ENCODE data around the gene JAK2. TPM values are rescaled to one million over a fixed set of nuclear protein-coding genes. Genes with fewer than 3 reads are reported as not detected.
"Not testable (repeated sequence)": the region's sequence is repeated elsewhere in the genome, so short reads cannot be mapped to it uniquely, and the experiment has no call there.

The JAK2 gene
- total RNA-seq, result 10 to 100 TPM; 53.4 to 55.4 TPM

DNA sequence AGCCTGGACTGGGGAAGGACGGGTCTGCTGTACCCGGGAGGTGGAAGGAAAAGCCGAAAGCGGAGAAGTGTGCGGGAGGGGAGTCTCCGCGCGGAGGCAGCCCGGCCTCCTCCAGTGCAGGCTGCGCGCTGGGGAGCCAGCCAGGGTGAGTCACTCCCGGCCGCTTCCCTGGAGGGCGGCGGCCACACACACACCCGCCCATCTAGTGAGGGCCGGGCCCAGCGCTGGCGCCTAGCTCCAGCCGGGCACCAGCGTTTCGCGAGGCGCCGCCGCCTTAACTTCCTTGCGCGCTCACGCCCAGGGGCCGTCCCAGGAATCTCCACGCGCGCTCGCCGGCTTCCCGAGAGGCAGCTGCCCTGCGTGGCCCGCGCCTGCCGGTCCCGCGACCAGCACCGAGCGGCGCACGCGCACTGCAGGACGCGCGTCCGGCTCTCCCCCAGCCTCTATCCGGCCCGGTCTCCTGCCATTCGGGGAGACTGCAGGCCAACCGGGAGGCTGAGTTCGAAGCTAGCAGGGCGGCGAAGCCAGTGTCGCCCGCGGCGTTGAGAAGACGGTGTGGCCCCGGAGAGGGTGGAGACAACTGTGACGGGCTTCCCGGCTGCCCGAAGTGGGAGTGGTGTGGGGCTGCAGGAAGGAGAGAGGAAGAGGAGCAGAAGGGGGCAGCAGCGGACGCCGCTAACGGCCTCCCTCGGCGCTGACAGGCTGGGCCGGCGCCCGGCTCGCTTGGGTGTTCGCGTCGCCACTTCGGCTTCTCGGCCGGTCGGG is at the start of gene JAK2:
JAK2 (plus strand) TSS at position 652 of the 765 bp plus-strand sequence. CDS start 36,716 bp downstream, outside the sequence.
- Mint-ChIP-seq H3K36me3 (ENCODE audit: low read depth) (peaks cover 20% of the 10 kb centered on the region), H3K27me3 (no peaks in the 10 kb centered on the region), H3K9me3 (no peaks in the 10 kb centered on the region), H3K4me1 (peaks cover 38% of the 10 kb centered on the region), H3K4me3 (no peak within 1 kb of the TSS), H3K27ac (peak within 1 kb of the TSS; percentile 97)
- ChIA-PET CTCF (interaction anchor here (0.6 to 1.6 kb wide), 9 partner anchors 13 to 602 kb away, joined by 3 to 4 read pairs (median 3); no protein-coding TSS in a partner anchor), POLR2A (interaction anchor here (0.6 to 1.3 kb wide), 3 partner anchors 13 to 133 kb away, joined by 4 to 6 read pairs (median 6); no protein-coding TSS in a partner anchor)
- DNase-seq, result peak; percentile 91

DNA sequence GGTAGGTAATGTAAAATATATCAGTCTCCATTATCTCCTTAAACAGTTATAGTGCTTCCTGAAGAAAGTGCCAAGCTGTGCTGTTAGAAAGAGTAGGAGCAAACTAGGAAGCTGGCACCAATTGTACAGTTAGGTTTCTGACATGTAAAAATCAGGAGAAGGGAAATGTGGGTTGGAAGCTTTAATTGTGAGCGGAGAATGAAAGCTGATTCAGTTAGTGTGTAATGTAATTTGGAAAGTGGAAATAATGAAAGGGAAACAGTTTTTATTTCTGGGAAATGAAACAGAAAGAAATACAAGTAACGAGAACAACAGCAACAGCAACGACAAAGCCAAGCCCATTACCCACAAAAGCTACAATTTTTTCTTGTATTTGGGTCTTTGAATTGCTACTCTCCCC is 48.8 kb upstream of the JAK2 start:
- Mint-ChIP-seq H3K4me3 (peak overlapping the region; percentile 42), H3K4me1 (peaks cover 75% of the 10 kb centered on the region), H3K9me3 (peaks cover 5% of the 10 kb centered on the region), H3K27me3 (no peaks in the 10 kb centered on the region), H3K27ac (peak overlapping the region; percentile 91), H3K36me3 (ENCODE audit: low read depth) (peaks cover 21% of the 10 kb centered on the region)
- peak; percentile 24 for DNase-seq
- ChIA-PET CTCF (interaction anchor here (0.5 to 1.2 kb wide), 2 partner anchors 10 to 81 kb away, joined by 3 read pairs; no protein-coding TSS in a partner anchor), POLR2A (no interaction called here)

DNA sequence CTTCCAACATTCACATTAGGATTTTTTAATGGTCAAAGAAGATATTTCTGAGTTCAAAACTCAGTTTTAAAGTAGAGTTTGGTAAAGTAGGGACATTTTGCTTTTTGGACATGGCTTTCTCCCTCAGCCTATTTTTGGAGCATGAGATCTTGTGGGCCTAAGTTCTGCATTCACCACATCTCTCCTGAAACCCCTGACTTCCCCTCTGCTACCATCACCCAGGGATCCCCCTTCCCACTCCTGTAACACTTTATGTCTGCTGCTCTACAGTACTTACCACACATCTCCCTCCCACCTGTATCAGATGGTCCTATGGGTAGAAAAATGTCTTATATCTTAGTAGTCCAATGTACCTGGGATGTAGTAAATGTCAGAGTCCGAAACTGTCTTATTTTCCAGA is 48.2 kb upstream of the JAK2 start:
- peak overlapping the region; percentile 93 for H3K27ac Mint-ChIP-seq
- ChIA-PET POLR2A (no interaction called here), CTCF (interaction anchor here (0.5 to 2.3 kb wide), 4 partner anchors 10 to 1091 kb away, joined by 3 to 5 read pairs (median 4); no protein-coding TSS in a partner anchor)
- H3K9me3 Mint-ChIP-seq, result peaks cover 5% of the 10 kb centered on the region
- peaks cover 76% of the 10 kb centered on the region for H3K4me1 Mint-ChIP-seq
- no peak for DNase-seq
- H3K4me3 Mint-ChIP-seq, result peak overlapping the region; percentile 31
- H3K36me3 Mint-ChIP-seq (ENCODE audit: low read depth), result peaks cover 21% of the 10 kb centered on the region
- no peaks in the 10 kb centered on the region for H3K27me3 Mint-ChIP-seq

DNA sequence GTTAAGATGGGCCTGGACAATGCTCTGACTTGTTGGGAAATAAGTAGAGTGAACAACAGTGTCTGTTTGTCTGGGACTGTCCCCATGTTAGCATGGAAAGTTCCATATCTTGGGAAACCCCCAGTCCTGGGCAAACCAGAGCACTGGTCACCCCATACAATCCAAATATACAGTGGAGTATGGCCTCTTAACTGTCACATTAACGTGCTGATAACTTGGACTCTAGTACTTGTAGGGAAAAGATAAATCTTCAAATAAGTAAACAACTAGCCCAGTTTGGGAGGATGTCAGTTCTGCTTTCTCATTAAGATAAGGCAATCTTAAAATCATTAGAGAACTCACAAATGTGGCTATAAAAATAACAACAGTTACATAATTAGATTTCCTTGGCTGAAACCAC is 47.6 kb upstream of the JAK2 start:
- Mint-ChIP-seq H3K4me3 (peak overlapping the region; percentile 31), H3K36me3 (ENCODE audit: low read depth) (peaks cover 19% of the 10 kb centered on the region), H3K4me1 (peaks cover 74% of the 10 kb centered on the region), H3K27ac (peak overlapping the region; percentile 93), H3K9me3 (peaks cover 1% of the 10 kb centered on the region), H3K27me3 (no peaks in the 10 kb centered on the region)
- no peak for DNase-seq
- POLR2A ChIA-PET, result no interaction called here
- CTCF ChIA-PET, result interaction anchor here (0.5 to 2.3 kb wide), 4 partner anchors 11 to 1090 kb away, joined by 3 to 5 read pairs (median 4); no protein-coding TSS in a partner anchor

DNA sequence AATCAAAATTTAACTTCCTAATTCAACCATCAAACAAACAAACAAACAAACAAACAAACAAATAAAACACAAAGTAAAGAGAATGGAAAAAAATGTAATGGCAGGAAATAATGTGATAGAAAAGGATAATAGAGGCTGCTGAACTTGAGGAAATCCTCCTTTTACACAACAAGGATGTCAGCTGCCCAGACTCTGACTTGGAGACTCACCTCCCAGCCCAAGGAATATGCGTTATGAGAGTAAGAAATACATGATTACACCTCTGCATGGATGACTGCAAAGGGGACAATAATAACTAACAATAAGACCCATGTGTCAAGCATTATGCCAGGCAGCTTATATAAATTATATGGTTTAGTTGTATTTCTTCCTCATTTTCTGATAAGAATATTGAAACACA is 46.6 kb upstream of the JAK2 start:
- Mint-ChIP-seq H3K36me3 (ENCODE audit: low read depth) (peaks cover 19% of the 10 kb centered on the region), H3K4me3 (peak overlapping the region; percentile 49), H3K4me1 (peaks cover 77% of the 10 kb centered on the region), H3K9me3 (no peaks in the 10 kb centered on the region), H3K27ac (peak overlapping the region; percentile 93), H3K27me3 (no peaks in the 10 kb centered on the region)
- no peak for DNase-seq
- POLR2A ChIA-PET, result interaction anchor here (1.4 kb wide), 1 partner anchor 47 kb away, joined by 6 read pairs; the partner anchor contains the start of gene JAK2
- CTCF ChIA-PET, result interaction anchor here (0.7 to 2.3 kb wide), 4 partner anchors 27 to 78 kb away, joined by 3 to 5 read pairs (median 4); no protein-coding TSS in a partner anchor

DNA sequence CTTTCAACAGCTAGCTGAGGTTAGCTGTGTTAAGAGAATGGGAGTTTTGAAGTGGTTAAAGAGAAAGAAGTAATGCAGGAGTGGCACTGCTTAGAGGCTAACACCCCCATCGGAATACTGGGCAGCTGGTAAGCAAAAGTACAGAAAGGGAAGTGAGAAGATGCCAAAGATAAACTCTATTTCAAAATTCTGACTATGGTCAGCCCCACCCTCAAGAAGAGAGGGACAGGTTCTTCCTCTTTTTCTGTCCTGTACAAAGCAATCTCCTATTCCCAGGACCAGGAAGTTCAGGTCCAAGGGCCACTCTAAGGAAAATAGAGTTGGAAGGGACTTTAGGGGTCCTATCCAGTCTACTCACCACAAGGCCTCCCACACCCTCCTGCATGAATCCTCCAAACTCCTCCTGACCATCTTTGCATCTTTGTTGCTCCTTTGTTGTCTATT is 45.9 kb upstream of the JAK2 start:
- Mint-ChIP-seq H3K27ac (peak overlapping the region; percentile 93), H3K27me3 (no peaks in the 10 kb centered on the region), H3K4me1 (peaks cover 82% of the 10 kb centered on the region), H3K9me3 (no peaks in the 10 kb centered on the region), H3K36me3 (ENCODE audit: low read depth) (peaks cover 19% of the 10 kb centered on the region), H3K4me3 (peak overlapping the region; percentile 20)
- POLR2A ChIA-PET, result interaction anchor here (1.4 kb wide), 1 partner anchor 46 kb away, joined by 6 read pairs; the partner anchor contains the start of gene JAK2
- DNase-seq, result peak; percentile 55
- CTCF ChIA-PET, result interaction anchor here (1.1 to 2.3 kb wide), 2 partner anchors 26 to 44 kb away, joined by 3 to 5 read pairs; no protein-coding TSS in a partner anchor

DNA sequence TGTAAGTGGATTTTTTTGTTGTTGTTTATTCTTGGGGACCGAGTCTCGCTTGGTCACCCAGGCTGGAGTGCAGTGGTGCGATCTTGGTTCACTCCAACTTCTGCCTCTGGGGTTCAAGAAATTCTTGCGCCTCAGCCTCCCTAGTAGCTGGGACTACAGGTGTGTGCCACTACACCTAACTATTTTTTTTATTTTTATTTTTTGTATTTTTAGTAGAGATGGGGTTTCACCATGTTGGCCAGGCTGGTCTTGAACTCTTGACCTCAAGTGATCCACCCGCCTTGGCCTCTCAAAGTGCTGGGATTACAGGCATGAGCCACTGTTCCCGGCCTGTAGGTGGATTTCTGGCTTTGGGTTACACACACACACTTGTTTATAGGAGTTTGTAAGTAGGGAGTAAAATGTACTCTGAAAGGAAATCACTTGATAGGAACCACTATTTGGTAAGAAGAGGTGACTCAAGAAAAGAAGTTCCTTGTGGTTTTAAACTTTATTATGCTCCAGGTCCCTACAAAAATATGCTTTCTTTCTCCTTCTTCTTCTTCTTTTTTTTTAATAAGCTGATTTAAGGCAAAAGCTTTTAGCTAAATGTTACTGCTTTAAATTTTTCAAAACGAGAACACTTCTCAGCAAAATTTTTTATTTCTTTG is 42.9 kb upstream of the JAK2 start:
- H3K4me1 Mint-ChIP-seq, result peaks cover 74% of the 10 kb centered on the region
- DNase-seq, H3K27me3 Mint-ChIP-seq, CTCF ChIA-PET, H3K4me3 Mint-ChIP-seq, H3K9me3 Mint-ChIP-seq: not testable (repeated sequence)
- peaks cover 23% of the 10 kb centered on the region for H3K36me3 Mint-ChIP-seq (ENCODE audit: low read depth)
- peak overlapping the region; percentile 65 for H3K27ac Mint-ChIP-seq
- POLR2A ChIA-PET, result interaction anchor here (0.7 kb wide), 1 partner anchor 17 kb away, joined by 3 read pairs; no protein-coding TSS in a partner anchor

DNA sequence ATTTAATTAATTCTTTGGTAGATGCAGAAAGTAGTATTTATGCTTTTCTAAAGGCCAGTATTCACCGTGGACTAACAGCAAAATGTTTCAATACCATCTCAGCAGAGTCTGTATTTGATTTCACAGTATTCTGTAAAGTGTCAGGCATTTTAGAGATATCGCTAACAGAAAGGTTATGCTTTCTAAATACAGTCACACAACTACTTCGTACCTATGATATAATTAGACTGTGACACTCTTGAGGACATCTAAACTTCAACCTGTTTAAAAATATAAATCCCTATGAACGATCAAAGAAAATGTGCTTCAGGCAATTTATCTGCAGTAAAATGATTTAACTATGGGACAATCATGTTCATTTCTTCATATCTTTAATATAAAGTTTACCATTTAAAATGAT is 41.7 kb upstream of the JAK2 start:
- CTCF ChIA-PET, result interaction anchor here (0.6 kb wide), 1 partner anchor 26 kb away, joined by 3 read pairs; no protein-coding TSS in a partner anchor
- no peak for DNase-seq
- Mint-ChIP-seq H3K27ac (no peak overlapping the region), H3K36me3 (ENCODE audit: low read depth) (peaks cover 15% of the 10 kb centered on the region), H3K4me3 (no peak overlapping the region), H3K9me3 (peaks cover 9% of the 10 kb centered on the region), H3K27me3 (no peaks in the 10 kb centered on the region), H3K4me1 (peaks cover 63% of the 10 kb centered on the region)
- POLR2A ChIA-PET, result no interaction called here

DNA sequence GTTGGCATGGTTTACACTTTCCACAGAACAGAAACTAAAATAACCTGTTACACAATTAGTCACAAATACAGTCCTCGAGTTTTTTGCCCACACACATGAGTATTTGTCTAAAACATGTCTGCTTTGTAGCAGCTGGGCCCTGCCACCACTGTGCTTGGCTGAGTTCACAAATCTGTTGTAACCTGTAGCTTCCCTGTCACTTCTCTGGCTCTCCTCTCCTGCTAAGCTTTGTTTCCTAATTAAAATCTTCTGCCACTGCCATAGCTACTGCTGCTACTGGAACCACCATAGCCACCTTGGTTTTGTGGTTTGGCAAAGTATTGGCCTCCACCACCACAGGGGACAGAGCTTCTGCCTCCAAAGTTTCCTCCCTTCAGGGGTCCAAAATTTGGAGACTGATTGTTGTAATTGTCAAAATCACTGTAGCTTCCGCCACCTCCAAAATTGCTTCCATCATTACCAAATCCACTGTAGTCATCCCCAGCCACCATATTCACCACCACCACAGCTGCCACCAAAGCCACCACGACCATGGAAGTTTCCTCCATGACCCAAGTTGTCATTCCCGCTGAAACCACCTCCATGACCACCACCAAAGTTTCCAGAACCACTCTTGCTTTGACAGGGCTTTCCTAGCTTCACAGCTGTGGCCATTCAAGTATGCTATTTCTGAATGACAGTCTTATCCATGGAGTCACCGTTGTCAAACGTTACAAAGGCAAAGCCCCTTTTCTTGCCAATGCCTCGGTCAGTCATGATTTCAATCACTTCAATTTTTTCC is 40.5 kb upstream of the JAK2 start:
- DNase-seq, result peak; percentile 20
- peaks cover 18% of the 10 kb centered on the region for H3K36me3 Mint-ChIP-seq (ENCODE audit: low read depth)
- CTCF ChIA-PET, result interaction anchor here (0.8 to 1.1 kb wide), 3 partner anchors 8 to 21 kb away, joined by 3 to 8 read pairs (median 5); no protein-coding TSS in a partner anchor
- H3K4me1 Mint-ChIP-seq, result peaks cover 50% of the 10 kb centered on the region
- H3K27me3 Mint-ChIP-seq, POLR2A ChIA-PET, H3K4me3 Mint-ChIP-seq, H3K9me3 Mint-ChIP-seq: not testable (repeated sequence)
- H3K27ac Mint-ChIP-seq, result peak overlapping the region; percentile 55

DNA sequence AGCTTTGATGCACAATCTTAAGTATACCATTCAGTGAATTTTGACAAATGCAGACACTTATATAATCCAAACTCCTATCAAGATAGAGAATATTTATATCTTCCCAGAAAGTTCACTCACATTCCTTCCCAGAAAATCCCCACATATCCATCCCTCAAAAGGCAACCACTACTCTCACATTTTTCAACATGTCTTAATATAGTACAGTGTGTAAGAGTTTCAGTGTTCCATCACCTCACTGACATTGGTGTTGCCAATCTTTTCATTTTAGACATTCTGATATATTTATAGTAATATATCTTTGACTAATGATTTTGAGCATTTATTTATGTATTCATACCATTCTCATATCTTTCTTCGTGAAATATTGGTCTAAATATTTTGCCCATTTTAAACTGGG is 38.1 kb upstream of the JAK2 start:
- Mint-ChIP-seq H3K4me1 (peaks cover 37% of the 10 kb centered on the region), H3K4me3 (no peak overlapping the region), H3K9me3 (peaks cover 9% of the 10 kb centered on the region), H3K27ac (no peak overlapping the region), H3K36me3 (ENCODE audit: low read depth) (peaks cover 20% of the 10 kb centered on the region), H3K27me3 (peaks cover 6% of the 10 kb centered on the region)
- no peak for DNase-seq
- CTCF ChIA-PET, result interaction anchor here (1.1 to 1.6 kb wide), 2 partner anchors 10 to 501 kb away, joined by 3 to 7 read pairs; no protein-coding TSS in a partner anchor
- POLR2A ChIA-PET, result no interaction called here

DNA sequence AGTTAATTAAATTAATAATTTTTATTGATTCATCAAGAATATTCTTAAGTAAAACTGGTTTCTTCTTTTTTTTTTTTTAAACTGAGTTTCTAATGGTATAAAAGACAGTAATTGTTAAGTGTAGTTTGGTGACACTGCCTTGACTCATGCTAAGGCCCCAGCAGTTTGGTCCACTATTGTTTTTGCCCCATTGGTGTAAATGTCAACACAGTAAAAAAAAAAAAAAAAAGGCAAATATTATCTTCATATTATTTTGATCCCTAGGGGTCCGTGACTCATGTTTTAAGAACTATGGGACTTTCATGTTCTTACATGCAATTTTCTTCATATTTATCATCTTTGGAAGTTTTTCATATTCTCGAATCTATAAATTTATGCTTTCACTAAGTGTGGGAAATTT is 29.2 kb upstream of the JAK2 start:
- peaks cover 5% of the 10 kb centered on the region for H3K9me3 Mint-ChIP-seq
- no peak overlapping the region for H3K4me3 Mint-ChIP-seq
- peaks cover 4% of the 10 kb centered on the region for H3K4me1 Mint-ChIP-seq
- no peak for DNase-seq
- peaks cover 13% of the 10 kb centered on the region for H3K36me3 Mint-ChIP-seq (ENCODE audit: low read depth)
- peaks cover 3% of the 10 kb centered on the region for H3K27me3 Mint-ChIP-seq
- ChIA-PET CTCF (no interaction called here), POLR2A (no interaction called here)
- no peak overlapping the region for H3K27ac Mint-ChIP-seq

DNA sequence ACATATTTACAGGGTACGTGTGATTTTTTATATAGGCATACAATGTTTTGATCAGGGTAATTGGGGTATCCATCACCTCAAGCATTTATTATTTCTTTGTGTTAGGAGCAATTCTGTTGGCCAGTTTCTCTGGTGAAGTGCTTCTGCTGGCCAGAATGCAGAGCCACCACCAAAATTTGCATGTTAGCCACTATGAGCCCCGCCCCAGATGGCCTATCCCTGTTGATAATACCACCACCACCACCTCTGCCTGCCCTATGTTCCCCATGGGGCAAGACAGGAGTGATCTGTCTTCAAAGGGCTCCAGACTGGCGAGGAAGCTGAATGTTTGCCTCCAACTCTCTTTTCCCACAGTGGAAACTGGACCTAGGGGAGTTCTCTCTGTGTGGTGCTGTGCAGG is 26.0 kb upstream of the JAK2 start:
- Mint-ChIP-seq H3K36me3 (ENCODE audit: low read depth) (peaks cover 21% of the 10 kb centered on the region), H3K4me1 (peaks cover 12% of the 10 kb centered on the region), H3K27me3 (no peaks in the 10 kb centered on the region), H3K4me3 (no peak overlapping the region), H3K9me3 (peaks cover 19% of the 10 kb centered on the region), H3K27ac (no peak overlapping the region)
- no peak for DNase-seq
- POLR2A ChIA-PET, result no interaction called here
- CTCF ChIA-PET, result interaction anchor here (1.6 kb wide), 1 partner anchor 29 kb away, joined by 3 read pairs; no protein-coding TSS in a partner anchor
